Uterus (tissue), 2 donors: ENCODE measurements around the gene HEBP1.

Experiments
- POLR2A ChIP-seq, 2 donors: fragments of 450-650 bp; IDR thresholded peaks; one replicate each; pipeline ENCODE4 v1.6.1; 2016; ENCODE audit warnings: antibody characterized with exemption in 2 of 2, mild to moderate bottlenecking in 1 of 2, moderate library complexity in 1 of 2
- TF ChIP-seq, protein P1 (sequence below), 4 experiments: fragments of 200-600 bp in 2 of 4; fragments of 450-650 bp in 2 of 4; sonication (generic) in 2 of 4; IDR thresholded peaks; one replicate each; pipeline ENCODE4 v1.5.1; 2016 to 2019; ENCODE audit warnings: antibody characterized with exemption in 4 of 4, mild to moderate bottlenecking in 2 of 4, moderate library complexity in 1 of 4

DNA sequence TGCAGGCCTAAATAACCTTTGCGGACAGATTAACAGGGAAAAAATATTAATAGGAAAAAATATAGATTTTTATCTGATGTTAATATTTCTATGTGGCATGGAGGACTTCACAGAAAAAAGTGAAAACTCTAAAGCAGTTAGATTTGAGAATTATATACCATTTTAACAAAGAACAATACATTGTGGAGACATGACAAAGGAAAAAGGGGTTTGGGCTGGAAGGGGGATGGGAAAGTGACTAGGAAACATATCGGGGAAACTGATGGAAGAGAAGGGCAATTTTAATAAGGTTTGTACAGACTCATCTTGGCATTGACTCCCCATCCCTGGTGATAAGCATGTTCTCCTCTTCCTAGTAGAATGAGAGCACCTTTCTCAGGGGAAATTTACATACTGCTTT, 27.0 kb downstream of the HEBP1 start:
- TF ChIP-seq, protein P1, sequence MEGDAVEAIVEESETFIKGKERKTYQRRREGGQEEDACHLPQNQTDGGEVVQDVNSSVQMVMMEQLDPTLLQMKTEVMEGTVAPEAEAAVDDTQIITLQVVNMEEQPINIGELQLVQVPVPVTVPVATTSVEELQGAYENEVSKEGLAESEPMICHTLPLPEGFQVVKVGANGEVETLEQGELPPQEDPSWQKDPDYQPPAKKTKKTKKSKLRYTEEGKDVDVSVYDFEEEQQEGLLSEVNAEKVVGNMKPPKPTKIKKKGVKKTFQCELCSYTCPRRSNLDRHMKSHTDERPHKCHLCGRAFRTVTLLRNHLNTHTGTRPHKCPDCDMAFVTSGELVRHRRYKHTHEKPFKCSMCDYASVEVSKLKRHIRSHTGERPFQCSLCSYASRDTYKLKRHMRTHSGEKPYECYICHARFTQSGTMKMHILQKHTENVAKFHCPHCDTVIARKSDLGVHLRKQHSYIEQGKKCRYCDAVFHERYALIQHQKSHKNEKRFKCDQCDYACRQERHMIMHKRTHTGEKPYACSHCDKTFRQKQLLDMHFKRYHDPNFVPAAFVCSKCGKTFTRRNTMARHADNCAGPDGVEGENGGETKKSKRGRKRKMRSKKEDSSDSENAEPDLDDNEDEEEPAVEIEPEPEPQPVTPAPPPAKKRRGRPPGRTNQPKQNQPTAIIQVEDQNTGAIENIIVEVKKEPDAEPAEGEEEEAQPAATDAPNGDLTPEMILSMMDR (IDR thresholded peaks at IDR 0.05) = no peak
- TF ChIP-seq POLR2A (IDR thresholded peaks at IDR 0.05) = no peak
